GM19023 (cell line): ENCODE data around the gene TMEM238.

ENCODE experiments used
- ATAC-seq: cut with Tn5 transposase; IDR thresholded peaks from one replicate; pipeline ENCODE4 v1.9.1; 2021; ENCODE audit warnings: mild to moderate bottlenecking, moderate library complexity; ENCODE audit not compliant: unreplicated experiment

The TMEM238 gene

DNA sequence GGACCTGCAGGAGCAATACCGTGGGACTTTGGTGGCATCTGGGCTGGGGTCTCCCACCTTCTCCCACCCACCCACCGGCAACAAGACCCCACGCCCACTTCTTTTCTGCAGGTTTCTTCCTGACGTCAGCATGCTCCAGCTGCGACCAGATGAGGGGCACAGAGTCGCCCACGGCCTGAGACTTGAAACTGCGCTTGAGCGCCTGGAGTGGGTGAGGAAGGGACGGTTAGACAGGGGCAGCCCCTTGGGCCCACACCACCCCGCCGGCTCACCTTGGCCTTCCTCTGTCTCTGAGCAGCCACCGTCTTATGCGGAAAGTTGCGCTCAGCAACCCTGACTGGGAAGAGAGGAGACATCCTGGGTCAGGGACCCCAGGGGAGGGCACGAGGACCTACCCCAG, 23.2 kb downstream of the TMEM238 start:
- ATAC-seq: no peak

DNA sequence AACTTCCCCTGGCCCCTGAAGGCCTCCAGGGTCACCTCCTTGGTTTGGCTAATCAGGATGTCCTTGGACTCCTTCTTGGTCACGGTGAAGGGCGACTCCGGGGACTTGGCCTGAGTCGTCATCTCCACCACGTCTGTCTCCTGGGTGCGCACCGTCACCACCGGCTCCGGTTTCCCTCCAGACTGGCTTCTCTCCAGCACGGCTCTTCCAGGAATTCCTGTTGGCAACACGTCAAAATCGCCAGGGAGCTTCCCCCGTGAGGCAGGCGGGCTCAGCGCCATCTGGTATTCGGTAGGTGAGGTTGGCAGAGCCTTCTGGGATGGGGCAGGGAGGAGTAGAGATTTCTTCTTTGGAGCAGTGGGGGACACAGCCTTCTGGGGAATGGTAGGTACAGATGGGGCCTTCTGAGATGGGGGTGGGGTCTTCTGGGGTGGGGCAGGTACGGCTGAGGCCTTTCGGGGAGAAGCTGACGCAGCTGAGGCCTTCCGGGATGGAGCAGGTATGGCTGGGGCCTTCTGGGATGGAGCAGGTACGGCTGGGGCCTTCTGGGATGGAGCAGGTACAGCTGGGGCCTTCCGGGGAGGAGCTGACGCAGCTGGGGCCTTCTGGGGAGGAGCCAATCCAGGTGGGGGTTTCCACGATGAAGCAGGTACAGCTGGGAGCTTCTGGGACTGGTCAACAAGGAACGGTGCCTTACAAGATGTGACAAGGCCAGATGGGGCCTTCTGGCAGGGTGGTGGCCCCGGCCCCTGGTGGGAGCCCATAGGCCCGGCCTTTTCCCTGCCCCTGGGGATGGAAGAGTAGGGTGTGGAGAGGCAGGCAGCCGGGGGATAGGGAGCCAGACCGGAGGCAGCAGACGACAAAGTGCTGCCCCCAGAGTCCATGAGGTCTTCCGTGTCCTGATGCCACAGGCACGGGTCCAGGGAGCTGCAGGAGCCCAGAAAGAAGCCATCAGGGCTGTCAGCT, 24.9 kb downstream of the TMEM238 start:
- ATAC-seq: no peak

DNA sequence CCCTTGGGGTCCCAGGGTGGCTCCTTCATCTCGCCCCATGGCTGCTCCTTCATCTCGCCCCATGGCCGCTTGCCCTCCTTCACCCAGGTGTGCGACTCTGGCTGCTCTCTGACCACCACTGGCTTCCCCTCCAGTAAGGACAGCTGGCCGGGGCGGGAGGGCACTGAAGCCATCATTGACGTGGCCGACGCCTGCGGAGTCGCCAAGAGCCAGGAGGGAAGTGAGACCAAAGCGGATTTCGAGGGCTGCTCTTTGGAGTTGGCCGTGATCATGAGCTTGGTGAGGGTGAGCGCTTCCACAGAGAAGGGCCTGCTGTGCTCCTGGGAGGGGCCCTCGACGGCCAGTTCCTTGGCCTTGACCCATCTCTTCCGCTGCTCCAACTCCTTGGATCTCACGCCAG, 25.6 kb downstream of the TMEM238 start:
- no peak for ATAC-seq

DNA sequence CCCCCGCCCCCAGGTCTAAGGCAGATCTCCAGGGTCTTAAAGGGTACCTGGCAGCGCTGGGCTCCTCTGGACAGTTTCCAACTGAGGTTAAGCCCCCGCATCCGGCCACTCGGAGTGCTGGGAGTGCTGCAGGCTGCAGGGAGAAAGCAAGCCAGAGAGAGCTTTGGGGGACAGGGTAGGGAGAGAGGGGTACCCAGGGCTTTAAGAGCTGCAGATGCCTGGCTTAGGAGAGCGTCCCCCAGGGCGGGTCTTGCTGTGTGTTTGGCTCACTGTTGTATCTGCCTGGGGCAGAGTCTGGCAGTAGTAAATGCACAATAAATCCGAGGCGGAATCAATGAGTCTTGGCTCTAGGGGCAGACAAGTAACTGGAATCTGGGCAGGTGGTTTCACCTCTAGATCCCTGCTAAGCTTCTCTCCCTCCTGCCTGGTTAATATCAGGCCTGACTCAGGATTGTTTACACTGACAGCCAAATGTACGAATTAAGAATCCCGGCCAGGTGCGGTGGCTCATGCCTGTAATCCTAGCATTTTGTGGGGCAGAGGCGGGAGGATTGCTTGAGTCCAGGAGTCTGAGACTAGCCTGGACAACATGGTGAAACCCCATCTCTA, 28.8 kb downstream of the TMEM238 start:
- ATAC-seq: no peak

DNA sequence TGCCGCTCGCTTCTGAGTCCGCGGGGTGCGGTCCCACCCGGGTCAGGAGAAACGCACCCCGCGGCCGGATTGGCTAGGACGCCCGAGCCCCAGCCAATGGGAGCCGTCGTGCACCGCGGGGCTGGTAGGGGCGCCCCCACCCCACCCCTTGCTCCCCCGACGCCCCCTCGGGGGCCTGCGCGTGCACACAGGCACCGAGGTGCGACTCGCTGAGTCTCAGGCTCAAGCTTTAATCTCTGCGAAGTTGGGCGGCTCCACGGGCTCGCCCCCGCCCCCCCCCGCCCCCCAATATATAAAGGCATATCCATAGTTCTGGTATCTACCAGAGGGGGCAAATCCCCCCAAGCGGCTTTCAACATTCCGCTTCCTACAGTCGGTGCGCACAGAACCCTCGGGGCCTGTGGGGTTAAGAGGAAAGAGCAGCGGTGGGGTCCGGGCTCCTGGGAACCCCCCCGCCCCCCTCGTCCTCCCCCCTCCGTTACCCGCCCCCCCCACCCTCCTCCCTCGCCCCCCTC, 29.3 kb downstream of the TMEM238 start, which contains the start of gene COX6B2:
Gene COX6B2 (minus strand): TSS at position 22 of the 515 bp plus-strand sequence. CDS start 198 bp downstream, outside the sequence.
- ATAC-seq: no peak

DNA sequence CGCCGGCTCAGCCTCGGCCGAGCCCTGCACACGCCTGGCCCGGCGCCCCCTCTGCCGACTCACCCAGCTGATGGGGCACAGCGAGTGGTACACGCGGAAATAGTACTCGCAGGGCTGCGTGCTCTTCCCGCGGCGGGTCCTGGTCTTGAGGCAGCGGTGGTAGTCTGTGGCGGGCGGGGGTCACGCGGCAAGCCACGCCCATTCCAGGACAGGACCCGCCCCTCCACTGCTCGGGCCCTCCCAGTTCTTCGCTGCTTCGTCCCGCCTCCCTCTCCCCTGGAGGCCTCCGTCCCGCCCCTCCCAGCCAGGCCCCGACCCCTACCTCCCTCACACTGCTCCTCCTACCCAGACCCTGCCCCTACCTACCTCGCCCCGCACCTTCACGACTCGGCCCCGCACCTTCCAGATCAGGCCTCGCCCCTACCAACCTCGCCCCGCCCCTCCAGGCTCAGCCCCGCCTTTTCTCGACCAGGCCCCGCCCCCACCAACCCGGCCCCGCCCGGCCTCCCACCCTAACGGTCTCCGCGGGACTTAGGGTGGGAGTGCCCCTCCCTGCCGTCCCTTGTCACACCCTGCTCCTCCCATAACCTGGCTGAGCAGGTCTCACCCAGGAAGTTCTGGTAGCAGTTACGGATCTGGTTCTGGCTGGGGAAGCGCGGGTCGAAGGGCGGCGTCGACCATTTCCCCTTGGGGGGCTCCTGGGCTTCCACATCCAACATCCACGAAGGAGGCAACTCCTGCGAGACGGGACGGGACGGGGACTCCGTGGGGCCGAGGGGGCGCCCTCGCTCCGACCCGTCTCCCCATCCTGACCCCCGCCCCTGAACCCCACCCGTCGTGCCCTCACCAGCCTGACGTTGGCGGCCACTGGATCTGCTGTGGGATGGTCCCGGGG, 30.0 kb downstream of the TMEM238 start:
- no peak for ATAC-seq

DNA sequence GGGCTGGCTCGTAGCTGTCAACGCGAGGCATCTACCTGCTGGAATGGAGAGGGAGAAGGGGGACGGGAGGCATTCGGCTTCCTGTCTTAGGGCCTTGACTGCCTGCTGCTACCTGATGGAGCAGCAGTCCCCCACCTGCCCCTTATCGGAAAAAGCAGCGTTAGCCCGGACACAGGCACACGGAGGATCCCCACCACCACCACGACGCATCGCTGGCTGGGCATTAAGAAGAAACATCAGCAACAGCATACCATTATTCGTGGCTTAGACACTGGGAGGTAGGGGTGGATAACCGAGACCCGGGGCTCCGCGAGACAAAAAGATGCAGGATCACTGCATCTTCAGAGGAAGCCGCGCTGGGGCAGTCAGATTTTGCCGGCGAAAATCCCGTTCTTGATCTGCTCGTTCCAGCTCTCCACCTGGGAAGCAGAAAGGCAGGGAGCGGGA, 30.7 kb downstream of the TMEM238 start:
- ATAC-seq: no peak

DNA sequence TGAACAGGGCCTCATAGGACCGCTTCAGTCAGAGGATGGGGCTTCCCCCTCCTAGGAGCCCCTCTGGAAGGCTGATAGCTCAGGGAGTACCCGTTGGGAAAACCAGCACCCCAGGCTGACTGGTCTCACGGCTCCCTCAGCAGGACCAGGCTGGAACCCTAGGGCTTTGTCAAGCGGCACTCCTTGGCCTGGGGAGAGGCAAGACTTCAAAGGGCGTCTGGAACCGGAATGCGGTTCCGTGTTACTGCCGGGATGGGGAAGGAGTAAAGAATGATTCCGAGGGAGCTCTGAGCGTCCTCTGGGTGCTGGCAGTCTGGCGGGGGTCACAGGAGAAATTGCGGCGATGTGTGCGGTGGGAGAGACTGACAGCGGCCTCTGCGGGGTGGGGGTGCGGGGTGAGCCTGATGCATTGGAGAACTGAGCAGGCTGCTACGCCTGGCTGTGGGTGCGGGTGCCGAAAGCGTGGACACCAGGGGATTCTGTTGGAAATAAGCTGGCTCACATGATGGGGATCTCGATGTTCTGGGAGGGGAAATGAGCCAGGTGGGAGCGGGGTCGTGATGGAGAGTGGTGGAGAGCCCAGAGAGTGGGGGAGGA, 31.4 kb downstream of the TMEM238 start:
- no peak for ATAC-seq

DNA sequence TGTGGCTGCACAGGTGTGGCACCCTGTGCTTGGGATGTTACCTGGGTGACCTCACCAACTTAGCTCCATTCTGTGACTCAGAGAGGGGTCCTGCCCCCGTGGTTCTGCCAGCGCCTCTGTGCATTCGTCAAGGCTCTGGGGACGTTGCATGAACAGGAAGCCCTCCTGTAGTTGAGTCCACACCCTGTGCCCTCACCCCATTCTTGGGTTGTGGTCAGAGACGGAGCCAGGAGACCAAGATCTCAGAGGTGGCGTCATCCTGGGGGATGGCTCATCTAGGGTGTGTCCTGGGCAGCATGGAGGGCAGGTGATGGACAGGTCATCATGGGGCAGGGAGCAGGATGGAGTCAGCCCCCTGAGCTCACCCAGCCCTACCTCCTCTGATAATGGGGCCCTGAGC, 32.1 kb downstream of the TMEM238 start:
- ATAC-seq: no peak

DNA sequence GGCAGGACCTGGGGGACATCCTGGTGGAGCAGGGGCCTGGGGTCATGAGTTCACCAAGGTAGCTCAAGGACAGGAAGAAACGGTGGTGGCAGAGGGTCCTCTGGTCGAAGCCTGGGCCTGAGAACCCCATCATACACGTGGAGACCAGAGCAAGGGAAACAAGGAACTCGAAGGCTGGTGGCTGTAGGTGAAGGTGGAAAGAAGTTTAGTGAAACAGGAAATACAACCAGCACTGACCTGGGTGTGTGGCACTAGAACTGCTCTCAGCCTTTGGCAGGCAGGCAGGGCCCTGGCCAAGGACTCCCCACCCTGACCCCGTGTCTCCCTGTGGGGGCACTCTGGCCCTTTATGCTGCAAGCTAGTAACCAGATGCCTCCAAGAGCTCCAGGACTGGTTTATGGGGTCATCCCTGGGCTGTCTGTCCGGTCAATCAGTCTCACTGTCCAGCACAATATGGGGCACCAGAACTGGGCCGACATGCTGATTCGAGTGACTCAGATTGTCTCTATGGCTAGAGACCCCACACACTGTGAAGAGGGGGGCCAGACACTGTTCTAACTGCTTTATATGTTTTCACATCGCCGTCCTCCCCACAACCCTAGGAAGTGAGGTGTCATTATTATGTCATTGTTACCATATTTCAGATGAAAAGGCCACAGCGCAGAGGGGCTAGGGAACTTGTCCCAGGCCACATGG, 33.3 kb downstream of the TMEM238 start:
- no peak for ATAC-seq

DNA sequence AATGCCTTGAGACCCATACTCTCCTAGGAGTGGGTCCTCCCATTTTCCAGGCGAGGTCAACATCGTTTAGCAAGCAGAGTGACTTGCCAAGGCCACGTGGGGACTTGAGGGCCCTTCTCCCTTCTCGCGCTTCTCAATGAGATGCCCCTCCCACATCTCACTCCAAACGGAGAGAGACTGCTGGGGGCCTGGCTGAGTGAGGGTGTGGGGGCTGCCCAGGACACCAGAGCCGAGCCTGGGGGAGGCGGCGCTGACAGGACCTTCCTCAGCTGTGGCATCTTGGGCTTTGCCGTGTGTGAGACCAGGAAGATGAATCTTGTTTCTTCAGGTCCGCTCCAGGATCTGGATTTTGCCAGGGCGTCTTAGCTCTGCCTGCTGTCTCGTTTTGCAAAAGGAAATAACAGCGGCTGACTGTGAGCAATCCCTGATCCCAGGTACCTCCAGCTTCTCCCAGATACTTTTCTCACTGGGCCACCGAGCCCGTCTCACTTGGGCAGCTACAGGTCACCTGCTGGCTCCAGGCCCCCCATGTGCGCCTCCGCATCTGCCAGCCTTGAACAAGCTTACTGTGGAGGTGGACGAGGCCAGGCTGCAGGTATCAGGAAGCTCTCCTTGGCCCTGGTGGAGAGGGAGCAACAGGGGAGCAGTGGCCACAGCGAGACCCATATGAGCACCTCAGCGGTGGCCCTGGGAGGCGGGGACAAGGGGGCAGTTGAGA, 35.6 kb downstream of the TMEM238 start:
- no peak for ATAC-seq

DNA sequence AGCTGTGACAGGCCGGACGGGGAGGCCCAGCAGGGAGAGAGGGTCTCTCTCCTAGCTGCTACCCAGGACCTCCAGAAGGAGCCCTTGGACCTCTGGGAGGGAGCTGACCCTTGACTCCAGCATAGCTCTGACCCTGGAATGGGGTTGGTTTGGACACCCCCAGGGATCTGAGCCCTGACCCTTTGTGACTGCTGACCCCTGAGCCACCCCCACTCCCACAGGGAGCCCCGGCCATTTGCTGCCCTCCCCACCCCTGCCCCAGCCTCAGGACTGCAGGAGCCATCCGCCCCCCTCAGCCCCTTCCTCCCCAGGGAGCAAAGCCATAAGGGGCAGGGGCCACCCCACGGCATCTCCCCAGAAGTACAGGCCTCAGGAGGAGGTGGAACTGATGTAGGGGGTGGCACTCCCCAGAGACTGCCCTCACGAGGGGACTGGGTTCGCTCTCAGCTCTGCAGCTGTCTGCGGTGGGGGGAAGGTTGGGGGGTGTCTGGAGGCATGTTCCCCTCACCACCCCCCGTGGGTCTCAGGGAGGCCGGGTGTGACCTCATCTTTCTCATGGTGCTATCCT, 36.6 kb downstream of the TMEM238 start:
- no peak for ATAC-seq

DNA sequence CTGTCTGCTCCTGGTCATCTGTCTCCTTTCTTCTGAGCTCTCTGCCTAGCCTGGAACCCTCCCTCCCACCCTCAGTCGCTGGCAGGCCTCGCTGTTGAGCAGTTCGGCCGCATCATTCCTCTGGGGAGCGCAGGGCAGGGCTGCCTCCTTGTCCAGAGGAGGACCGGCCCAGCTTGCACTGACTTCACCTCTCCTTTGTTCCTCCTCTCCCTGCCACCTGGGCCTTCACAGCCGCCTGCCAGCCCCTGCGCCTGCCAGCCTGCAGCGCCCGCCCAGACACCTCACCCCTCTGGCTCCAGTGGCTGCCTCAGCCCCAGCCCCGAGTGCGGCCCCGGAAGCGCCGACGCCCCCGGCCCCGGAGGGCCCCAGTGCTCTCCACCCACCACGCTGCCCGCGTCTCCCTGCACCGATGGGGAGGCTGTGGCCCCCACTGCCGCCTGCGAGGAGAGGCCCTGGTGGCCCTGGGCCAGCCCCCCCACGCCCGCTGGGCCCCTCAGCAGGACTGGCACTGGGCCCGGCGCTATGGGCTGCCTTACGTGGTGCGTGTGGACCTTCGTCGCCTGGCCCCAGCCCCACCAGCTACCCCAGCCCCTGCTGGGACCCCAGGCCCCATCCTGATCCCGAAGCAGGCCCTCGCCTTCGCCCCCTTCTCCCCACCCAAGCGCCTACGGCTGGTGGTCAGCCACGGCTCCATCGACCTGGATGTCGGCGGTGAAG, 37.2 kb downstream of the TMEM238 start:
- no peak for ATAC-seq

DNA sequence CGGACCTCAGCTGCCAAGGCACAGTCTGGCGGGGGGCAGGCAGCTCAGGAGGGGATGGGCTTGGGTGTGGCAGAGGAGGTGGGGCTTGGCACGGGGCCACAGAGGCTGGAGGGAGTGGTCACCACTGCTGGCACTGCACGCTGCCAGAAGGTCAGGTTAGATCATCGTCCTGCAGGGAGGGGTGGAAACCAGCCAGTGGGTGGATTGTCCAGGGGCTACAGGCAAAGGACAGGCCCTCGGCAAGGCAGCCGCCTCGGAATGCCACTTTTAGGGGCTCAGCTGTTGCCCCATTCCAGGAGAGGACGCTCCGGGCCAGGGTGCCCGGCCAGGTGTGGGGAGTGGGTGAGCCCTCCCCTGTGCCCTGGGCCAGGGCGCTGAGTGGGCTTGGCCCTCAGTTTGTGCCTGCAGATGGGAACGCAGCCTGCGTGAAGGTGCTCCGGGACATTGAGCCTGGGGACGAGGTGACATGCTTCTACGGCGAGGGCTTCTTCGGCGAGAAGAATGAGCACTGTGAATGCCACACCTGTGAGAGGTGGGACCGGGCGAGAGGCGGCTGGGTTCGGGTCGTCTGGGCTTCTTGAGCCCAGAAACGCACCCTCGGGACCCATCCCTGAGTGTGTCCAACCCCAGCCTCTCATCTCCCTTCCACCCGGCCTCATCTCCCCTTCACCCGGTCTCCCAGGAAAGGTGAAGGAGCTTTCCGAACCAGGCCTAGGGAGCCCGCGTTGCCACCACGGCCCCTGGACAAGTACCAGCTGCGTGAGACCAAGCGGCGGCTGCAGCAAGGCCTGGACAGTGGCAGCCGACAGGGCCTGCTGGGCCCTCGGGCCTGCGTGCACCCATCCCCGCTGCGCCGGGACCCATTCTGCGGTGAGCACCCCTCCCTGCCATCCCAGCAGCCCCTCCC, 38.0 kb downstream of the TMEM238 start:
- ATAC-seq: no peak

DNA sequence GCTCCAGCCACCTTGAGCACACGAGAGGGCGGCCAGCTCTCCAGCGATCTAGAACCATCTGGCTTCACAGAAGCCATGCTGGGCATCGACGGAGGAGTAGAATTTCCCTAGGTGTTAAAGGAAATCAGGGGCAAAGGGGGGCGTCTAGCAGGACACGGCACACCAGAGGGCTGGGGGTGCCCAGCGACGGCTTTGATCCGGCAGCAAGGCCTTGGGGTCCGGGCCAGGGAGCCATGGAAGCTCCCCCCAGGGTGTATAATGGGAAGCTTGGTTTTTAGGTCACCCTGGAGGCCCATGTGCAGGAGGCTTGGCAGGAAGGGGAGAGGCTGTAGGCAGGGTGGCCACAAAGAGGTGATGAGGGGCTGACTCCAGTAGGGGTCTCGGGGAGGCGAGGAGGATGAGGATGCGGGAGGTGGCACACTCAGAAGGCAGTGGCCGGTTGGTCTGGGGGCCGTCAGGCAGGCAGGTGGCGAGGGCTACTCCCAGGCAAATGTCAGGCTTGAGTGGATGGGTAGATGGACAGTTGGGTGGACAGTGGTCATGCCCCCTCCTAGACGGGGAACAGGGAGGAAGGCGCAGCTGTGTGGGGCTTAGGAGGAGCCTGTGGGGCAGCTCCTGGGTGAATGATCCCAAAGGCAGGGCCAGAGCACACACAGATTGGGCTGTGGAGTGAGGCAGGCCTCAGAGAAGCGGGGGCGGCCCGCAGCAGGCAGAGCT, 38.8 kb downstream of the TMEM238 start:
- no peak for ATAC-seq

DNA sequence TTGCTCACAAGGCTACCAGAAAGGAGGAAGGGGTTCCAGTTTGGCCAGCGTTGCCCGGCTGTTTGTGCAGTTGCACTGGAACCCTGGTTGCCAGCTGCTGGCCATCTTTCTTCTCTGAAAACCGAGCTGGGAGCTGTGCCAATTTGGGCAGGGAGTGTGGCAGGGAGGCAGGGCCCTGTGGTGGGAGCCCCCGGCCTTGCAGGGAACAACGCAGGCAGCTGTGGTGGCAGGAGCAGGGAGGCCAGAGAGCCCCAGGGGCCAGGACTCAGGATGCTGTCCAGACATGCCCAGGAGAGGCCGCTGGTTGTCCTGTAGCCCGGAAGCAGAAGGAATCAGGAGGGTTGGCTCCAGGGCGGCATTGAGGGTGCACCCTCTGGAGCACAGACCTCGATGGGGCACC, 39.6 kb downstream of the TMEM238 start:
- no peak for ATAC-seq
